Left ventricle myocardium superior (tissue), 1 donor: ENCODE data around the gene LRRC75B. TPM values are rescaled to one million over a fixed set of nuclear protein-coding genes. Genes with fewer than 3 reads are reported as not detected.

Experiments used
- ATAC-seq: fragments of 200-7000 bp; cut with Tn5 transposase; one replicate; pipeline ENCODE4 v1.9.1; 2020; ENCODE audit warnings: mild to moderate bottlenecking, moderate library complexity
- DNase-seq: peaks from one replicate; pipeline ENCODE4 v3.0.0-alpha.2; 2020
- intact Hi-C: fragments of 100-400 bp; cut with micrococcal nuclease; formaldehyde crosslinking; loops from one replicate; pipeline ENCODE4 v1.11.0; 2022
- total RNA-seq: library from RNA; stranded (reverse); fragmentation: NEBNext Ultra II Directional; extraction: Animal tissue kit (Norgen Biotek cat#: 25700); gene quantifications from one replicate; pipeline ENCODE4 v1.2.1, GENCODE V29; 2021
- donor health status: DM: no; HTN: yes; CAD: no; lungs with severe emphysema.

The LRRC75B gene
- total RNA-seq, 1 donor from 2014 or later: 6.9 TPM

DNA sequence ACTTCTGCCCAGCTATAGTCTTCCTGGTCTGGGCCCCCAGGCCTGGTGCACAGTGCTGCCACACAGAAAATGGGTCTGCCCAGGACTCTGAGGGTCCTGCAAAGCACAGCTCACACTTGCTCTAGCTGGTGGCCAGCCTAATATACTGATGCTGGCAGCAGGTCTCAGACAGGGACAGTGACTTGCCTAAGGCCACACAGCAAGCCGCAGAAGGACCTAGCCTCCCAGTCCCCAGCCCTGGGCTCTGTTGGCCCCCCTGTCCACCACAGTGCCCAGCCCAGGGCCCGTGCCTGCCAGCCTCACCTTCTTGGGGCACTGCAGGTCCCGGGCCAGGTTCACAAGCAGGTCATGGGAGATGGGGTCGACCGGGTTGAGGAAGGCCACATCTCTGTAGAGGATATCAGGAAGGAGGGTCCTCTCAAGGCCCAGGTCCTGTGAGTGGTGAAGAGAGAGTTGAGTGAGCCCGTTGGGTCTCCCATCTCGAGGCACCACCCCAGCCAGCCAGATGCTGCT lies 3.3 kb downstream of the LRRC75B start:
- ATAC-seq (no peak), DNase-seq (no peak)
- intact Hi-C loops: no loop called here

DNA sequence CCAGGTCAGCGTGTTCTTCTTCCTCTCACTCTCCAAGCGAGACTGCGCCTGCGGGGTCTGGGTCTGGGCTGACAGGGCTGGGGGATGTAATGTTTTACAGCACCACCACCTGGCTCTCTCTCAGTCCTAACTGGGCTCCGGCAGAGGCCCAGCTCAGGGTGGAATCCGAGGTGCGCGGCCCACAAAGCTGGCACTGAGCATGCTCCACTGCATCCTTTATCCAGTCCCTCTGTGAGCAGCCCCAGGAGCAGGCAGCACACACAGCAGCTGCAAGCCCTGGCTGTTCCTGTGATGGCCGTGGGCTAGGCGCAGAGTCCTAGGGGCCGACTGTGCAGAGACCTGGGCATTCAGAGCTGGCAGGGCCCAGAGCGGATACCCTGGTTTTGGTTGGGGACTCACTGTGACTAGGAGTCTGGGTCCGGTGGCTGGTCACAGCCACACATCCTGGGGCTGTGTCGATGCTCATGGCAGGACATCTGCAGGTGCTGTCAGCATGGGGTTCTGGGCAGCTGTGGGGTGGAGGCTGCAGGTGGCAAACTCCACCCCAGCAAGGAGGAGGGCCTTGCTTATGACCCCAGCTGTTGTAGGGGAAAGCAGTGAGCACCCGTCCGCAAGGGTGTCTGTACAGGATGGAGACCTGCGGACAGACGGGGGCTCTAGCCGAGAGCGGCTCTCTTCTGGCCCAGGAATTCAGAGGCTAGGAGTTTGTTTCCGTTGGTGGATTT lies 4.0 kb downstream of the LRRC75B start:
- DNase-seq: no peak
- intact Hi-C loops: no loop called here
- no peak for ATAC-seq

DNA sequence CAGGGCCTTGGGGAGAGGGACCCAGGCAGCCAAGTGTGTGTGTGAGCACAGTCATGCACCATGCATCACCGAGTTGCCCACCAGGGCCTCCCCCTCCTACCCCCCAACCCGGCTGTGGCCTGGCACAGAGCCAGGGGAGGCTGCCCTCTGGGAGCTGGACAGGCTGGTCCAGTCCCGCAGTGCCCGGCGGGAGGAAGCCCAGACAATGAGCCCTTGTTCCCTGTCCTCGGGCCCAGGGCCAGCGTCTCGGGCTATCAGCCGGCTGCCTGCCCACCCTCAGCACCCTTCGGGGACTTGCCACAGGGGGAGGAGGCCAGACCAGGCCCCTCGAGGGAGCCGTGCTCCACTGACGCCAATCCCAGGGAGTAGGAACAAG lies 4.5 kb downstream of the LRRC75B start:
- DNase-seq: peak; percentile 48
- no peak for ATAC-seq
- intact Hi-C loops: no loop called here

DNA sequence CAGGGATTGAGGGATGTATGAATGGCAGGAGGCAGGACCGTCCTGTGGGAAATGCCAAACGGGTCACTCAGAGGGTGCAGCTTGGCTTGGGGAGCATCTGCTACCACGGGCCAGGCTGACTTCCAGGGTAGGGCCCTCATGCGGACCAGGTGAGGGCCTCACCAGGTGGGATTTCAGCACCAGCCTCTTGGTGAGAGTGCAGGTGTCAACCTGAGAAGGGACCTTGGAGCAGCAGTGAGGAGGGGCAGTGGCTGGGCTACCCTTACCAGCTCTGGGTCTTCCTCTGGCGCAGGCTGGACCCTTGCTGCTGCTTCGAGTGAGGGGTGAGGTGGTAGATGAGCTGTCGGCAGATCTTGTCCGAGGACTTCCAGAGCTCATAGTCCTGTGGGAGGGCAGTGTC lies 4.9 kb downstream of the LRRC75B start:
- intact Hi-C loops: no loop called here
- ATAC-seq (no peak), DNase-seq (no peak)

DNA sequence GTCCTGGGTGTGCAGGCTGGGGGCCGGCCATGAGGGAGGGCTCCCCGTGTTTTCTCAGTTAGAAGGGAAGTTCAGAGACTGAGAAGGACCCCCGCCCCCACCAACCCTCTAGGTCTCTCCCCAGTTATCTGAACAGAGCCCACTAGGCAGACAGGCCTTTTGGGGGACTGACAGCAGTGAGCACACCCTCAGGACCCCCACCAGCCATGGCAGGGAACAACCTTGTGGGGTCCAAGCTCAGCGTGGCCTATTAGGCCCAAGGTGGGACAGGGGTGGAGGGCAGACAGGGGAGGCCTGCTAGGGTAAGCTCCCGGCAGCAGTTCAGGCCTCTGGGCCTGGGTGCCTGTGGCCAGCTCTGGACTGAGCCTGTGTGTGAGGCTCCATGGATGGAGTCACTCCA lies 5.6 kb downstream of the LRRC75B start:
- intact Hi-C loops: no loop called here
- ATAC-seq (no peak), DNase-seq (no peak)

DNA sequence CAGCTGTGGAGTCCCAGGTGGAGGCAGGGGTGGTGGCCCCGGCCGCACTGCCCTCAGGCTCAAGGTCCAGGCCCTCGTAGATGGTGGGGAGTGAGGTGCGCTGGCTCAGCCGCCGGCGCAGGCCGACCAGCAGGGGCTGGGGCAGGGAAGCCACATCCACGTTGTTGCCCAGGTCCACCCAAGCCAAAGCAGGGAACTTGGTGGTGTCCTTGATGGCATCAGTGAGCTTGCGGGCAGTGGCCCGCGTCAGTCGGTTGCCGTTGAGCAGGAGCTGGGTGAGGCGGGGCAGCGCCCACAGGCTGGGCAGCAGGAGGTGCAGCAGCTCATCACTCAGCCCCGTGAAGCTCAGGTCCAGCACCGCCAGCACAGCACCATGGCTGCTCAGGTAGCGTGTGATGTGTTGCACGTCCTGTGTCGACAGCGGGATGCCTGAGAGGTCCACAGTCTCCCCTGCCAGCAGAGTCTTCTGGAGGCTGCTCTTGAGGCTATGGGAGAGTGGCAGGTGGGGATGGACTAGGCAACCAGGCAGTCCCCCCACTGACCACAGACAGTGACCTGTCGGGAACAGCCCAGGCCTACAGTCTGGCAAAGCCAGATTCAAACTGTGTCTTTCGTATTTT lies 6.8 kb downstream of the LRRC75B start:
- intact Hi-C loops: no loop called here
- DNase-seq (no peak), ATAC-seq (no peak)

DNA sequence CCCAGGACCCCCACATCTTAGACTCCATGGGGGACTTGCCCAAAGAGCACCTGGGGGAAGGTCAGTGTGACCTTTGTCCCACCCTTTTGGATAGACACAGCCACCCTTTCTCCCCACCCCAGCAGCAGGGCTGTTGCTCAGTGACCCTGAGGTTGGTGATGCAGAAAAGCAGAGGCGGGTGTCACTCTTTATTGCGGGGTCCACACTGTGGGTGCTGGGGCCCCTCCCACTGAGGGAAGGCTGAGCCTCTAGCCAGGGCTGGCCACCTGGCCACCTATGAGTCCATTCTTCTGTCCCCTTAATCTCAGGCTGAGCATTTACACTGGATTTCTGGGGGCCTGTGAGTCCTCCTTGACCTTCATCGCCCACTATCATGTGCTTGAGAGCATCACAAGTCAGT lies 7.4 kb downstream of the LRRC75B start:
- intact Hi-C loops: no loop called here
- DNase-seq (no peak), ATAC-seq (no peak)

DNA sequence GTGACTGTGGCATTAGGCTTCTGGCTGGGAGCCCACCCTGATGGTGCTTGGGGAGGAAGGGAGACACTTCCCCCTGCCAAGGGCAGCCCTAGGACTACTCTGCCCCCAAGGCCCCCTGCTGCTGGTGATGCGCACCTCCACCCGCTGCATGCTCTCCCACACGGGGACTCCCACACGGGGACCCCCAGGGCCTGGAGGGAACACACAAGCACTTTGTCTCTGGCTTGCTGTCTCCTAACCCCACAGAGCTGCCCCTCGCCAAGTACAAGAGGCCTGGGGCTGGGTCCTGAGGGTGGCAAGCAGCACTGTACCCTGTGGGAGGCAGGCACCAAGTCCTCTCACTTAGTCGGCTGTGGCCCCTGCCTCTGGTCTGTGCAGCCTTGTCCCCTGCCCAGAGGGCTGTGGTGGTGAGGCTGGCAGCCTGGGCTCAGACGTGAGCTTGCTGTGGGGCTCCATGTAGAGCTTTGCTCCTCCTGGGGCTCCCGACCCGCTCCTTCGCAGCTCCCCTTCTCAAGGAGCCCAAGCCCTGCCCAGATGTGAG lies 7.9 kb downstream of the LRRC75B start:
- no peak for ATAC-seq
- intact Hi-C loops: no loop called here
- no peak for DNase-seq

DNA sequence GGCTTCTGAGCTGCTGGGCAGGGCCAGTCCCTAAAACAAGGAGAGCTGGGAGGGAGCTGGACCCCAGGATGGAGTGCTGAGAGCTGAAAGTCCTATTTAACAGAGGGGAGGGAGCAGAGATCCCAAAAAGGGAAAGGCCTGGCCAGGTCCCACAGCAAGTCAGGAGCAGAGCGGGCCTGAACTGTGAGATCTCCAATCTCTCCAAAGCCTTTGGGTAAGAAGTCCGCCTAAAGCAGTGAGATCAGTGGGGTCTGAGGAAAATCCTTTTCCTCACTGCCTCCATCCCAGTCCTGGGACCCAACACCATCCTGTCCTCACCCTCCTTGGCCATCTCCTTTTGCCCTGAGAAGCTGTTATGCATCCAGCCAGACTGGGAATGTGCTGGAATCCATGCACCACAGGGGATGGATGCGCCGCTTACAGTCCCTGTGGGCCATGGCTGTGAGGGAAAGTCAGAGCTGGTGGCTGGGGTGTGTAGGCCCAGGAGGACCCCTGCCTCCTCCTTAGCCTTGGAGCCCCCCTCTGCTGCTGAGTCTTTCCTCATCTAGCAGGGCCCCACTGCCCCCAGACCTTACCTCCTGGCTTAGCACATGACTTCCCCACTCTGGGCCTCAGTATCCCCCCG lies 8.6 kb downstream of the LRRC75B start:
- intact Hi-C loops: no loop called here
- ATAC-seq (peak; percentile 14), DNase-seq (no peak)

DNA sequence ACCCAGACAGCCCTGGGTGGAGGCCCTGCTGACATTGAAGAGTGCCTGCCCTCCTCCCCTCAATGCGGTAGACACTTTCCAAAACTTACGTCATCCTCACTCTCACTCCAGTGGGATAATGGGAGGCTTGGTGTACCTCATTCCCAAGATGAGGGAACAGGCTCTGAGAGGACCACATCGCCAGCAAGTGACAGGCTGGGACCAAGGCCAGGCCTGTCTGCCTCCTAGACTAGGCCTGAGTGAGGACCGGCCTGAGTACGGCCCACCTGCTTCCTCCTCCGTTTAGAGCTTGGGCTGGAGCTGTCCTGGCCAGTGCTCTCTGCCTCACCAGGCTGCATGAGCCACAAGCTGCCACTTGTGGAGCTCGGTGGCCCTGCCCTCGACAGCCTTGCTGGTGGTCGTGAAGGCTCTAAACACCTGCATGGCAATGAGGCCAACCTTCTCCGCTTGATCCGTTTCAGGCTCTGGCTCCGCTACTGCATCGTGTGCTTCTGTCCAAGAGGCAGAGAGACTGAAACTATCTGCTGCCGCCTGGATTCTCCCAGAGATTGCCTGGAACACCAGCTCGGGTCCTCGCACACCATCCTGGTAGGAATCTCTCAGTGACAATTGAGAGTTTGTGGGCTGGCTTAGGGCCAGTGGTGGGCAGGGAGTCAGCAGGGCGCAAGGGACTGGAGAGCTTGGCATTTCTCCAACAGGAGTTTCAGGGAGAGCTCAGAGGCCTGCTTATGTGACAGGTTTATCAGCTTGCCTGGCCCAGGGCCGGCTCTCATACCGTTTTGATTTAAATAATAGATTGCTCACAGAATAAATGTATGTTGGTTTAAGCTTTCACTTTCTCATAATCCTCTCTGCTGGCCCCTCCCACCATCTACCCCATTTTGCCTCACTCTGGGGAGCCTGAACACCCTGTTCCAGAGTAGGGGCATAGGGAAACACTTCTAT lies 9.4 kb downstream of the LRRC75B start:
- DNase-seq (peak; percentile 61), ATAC-seq (peak; percentile 62)
- intact Hi-C loops: no loop called here

DNA sequence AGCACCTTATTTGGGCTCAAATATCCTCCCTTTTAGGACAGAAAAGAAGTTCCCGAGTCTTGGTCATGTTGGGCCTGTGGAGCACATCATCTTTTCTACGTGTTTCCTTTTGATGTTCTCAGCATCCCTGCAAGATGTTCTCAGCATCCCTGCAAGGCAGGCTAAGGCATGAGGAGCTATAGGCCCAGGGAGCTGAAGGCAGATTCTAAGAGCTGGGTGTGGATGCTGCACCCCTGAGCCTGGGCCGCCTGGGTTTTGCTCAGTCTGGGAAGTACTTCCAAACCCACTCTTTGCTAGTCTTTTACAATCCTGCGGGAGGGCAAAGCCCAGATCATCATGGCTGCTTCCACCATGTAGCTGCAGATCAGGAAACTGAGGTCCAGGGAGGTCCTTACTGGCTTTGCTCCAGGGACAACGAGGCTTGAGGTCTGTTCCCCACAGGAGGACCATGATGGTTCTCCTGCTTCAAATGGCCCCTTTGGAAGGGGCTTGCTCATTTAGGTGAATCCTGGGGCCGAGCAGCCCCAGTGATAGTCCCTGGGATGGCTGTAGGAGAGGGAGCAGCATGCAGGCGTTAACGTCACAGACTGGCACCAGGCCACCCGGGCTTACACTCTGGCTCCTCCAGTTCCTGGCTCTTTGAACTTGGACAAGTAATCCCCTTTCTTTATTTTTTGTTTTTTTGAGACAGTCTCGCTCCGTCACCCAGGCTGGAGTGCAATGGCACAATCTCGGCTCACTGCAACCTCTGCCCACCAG lies 10.6 kb downstream of the LRRC75B start:
- no peak for DNase-seq
- ATAC-seq: no peak
- intact Hi-C loops: no loop called here

DNA sequence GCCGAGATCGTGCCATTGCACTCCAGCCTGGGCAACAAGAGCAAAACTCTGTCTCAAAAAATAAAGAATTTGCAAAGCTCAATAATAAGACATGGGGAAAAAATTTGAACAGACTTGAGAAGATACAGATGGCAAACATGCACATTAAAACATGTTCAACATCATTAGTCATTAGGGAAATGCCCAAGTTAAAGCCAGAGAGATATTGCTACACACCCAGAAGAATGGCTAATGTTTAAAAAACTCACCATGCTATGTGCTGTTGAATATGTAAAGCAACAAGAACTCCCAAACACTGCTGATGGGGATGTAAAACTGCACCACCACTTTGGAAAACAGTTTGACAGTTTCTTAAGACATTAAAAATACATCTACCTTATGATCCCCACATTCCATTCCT lies 12.6 kb downstream of the LRRC75B start:
- ATAC-seq: no peak
- intact Hi-C loops: no loop called here
- no peak for DNase-seq

DNA sequence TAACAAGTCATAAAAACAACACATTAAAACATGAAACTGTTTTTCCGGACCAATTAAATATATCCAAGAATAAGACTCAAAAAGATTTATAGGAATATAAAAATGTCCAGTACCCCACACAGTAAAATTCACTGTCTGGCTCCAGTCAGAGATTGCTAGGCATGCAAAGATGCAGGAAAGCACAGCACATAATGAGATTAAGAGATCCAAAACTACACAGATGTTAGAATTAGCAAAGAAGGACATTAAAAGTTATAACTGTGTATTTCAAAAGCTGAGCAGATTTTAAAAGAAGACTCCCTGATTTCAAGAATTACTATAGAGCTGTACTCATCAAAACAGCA lies 13.6 kb downstream of the LRRC75B start:
- DNase-seq (no peak), ATAC-seq (no peak)
- intact Hi-C loops: no loop called here

DNA sequence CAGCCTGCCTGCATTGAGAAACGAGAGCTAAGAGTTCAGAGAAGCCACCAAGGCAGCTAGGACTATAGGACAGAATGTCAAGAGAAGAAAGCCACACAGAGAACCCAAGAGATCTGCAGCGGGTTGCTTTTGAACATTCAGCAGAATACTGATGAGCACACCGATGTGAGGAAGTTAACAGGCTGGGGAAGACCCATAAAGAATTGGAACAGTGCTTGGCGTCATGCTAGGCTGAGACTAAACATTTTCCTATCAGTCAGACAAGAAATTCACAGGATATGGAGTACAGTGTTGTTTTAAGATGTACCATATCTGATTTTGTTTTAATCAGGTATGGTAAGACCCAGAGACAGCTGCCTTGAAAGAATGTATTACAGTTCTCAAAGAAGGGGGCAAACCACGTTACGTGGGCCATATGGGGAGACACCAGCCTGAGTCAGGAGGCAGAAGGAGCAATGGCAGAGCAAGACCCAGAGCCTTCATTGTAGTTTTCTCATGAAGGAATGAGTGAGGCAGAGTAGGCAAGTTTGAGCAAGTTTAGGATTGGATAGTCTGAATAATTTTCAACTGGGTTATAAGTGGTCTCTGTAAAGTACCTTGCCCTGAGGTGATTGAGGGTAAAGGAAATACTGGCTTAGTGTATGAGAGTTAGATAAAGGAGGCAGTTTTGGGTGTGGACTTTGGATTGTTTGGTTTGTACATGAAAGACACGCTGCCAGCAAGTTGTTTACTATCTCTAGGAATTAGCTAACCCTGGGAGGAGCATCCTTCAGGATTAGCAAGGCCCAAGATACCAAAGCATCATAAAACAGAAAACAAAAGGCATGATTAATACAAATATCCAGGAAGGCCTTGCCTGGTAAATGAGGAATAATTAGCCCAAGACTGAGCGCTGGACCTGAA lies 14.3 kb downstream of the LRRC75B start:
- DNase-seq (no peak), ATAC-seq (no peak)
- intact Hi-C loops: no loop called here

DNA sequence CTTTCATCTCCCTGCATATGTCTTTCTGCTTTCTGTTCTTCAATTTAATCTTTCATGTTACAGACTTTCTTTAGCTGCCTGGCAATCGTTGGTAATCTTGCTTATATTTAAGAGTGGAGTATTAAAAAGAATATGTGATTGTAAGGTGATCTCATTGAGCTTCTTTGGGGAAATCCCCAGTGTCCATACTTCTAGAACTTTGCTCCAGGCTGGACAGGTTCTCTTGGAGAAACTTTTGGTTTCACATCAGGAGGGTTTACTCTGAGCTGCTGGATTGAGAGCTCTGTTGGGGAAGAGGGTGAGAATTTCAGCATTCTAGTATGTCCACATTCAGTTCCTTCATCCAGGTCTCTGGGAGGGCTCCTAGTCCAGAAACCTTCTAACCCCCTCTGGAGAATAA lies 16.1 kb downstream of the LRRC75B start:
- DNase-seq (no peak), ATAC-seq (no peak)
- intact Hi-C loops: no loop called here

DNA sequence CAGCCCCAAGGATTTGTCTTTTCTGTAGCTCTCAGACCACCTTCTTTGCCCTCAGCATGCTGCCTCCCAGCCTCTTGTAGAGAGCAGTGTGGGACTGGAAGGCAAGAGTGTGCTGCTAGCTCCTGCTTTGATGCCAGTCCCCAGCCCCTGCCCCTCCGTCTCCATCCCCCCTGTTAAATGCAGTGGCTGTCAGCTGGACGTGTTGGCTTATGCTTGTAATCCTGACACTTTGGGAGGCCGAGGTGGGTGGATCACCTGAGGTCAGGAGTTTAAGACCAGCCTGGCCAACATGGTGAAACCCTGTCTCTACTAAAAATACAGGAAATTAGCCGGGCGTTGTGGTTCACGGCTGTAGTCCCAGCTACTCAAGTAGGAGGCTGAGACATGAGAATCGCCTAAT lies 21.6 kb downstream of the LRRC75B start:
- ATAC-seq (no peak), DNase-seq (no peak)
- intact Hi-C loops: no loop called here

DNA sequence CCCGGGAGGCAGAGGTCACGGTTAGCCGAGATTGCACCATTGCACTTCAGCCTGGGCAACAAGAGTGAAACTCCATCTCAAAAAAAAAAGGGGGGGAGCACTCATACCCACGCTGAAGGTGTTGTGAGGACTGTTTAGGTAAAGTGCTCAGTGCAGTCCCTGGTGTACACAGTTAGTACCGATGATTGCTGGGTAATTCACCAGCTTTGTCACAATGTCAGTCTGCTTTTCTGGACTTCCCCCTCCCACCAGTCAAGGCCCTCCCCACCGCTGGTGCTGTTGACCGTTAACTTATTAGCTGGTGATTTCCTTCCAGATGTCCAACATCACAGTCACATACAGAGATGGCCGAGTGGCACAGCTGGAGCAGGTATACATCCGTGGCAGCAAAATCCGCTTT lies 25.2 kb downstream of the LRRC75B start:
- intact Hi-C loops: no loop called here
- ATAC-seq: no peak
- DNase-seq: no peak
